A549 treated with DMSO at 1 μM for 4 hours (cell line): ENCODE results near the gene MCF2L2. TPM values are rescaled to one million over a fixed set of nuclear protein-coding genes. Genes with fewer than 3 reads are reported as not detected.

ENCODE experiments used
- total RNA-seq: library from RNA; stranded (reverse); fragments of 200-300 nt; extraction: Qiagen RNA extraction; gene quantifications from 5 replicates; pipeline ENCODE4 v1.2.3, GENCODE V29; 2022; ENCODE audit warnings: low read depth

Gene MCF2L2
- 0.06 to 0.27 TPM (median 0.15 TPM) in 5 replicates for total RNA-seq

GRCh38 chr3:183428447-183429211, at the start of gene MCF2L2:
MCF2L2 (minus strand) TSS chr3:183428619; CDS start chr3:183427977, 642 bp downstream.

GRCh38 chr3:183252973-183253527, 175.4 kb downstream of the MCF2L2 start, which contains the start of gene B3GNT5:
B3GNT5 (plus strand) TSS chr3:183253253; CDS start chr3:183269799, 16,546 bp downstream.

Other genes starting within 250 kb of the MCF2L2 start
- gene B3GNT5, start 175.4 kb downstream of the MCF2L2 start, total RNA-seq = 14.2 to 21.4 TPM (median 17.6 TPM) in 5 replicates
- not detected in 5 replicates for gene KLHL6, start 127.1 kb upstream of the MCF2L2 start, total RNA-seq
- 6.8 to 8.9 TPM (median 7.1 TPM) in 5 replicates for gene KLHL24, start 207.0 kb upstream of the MCF2L2 start, total RNA-seq